GM18868 (cell line): ENCODE data around the gene IPO4.
A peak's percentile ranks its signal among the peaks of the same experiment; 100 is the strongest.

Experiments used
- ATAC-seq: cut with Tn5 transposase; IDR thresholded peaks from one replicate; pipeline ENCODE4 v1.9.1; 2021; ENCODE audit warnings: mild to moderate bottlenecking, moderate library complexity; ENCODE audit not compliant: unreplicated experiment

IPO4 gene

DNA sequence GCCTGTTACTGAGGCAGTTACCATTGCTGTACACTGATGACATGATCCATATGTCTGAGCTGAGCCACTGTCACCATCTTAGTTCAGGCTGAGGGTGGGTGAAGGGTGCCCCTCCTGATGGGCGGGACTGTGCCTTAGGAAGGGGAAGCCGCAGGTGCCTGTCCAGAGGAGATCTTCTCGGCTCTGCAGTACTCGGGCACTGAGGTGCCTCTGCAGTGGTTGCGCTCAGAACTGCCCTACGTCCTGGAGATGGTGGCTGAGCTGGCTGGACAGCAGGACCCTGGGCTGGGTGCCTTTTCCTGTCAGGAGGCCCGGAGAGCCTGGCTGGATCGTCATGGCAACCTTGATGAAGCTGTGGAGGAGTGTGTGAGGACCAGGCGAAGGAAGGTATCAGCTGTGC lies 37.6 kb downstream of the IPO4 start:
- ATAC-seq = no peak

DNA sequence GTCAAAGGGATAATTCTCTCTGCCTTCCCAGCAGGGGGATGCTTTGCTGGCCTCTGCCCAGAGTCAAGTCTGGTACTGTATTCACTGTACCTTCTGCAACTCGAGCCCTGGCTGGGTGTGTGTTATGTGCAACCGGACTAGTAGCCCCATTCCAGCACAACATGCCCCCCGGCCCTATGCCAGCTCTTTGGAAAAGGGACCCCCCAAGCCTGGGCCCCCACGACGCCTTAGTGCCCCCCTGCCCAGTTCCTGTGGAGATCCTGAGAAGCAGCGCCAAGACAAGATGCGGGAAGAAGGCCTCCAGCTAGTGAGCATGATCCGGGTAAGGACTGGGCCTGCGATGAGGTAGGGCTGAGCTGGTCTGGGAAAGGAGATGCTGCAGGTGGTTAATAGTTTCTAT lies 38.0 kb downstream of the IPO4 start:
- no peak for ATAC-seq

DNA sequence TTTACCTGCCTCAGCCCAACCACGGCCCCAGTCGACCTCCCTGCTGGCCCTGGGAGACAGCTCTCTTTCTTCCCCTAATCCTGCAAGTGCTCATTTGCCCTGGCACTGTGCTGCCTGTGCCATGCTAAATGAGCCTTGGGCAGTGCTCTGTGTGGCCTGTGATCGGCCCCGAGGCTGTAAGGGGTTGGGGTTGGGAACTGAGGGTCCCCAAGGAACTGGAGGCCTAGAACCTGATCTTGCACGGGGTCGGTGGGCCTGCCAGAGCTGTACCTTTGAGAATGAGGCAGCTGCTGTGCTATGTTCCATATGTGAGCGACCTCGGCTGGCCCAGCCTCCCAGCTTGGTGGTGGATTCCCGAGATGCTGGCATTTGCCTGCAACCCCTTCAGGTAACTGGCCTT lies 38.6 kb downstream of the IPO4 start:
- ATAC-seq = no peak

DNA sequence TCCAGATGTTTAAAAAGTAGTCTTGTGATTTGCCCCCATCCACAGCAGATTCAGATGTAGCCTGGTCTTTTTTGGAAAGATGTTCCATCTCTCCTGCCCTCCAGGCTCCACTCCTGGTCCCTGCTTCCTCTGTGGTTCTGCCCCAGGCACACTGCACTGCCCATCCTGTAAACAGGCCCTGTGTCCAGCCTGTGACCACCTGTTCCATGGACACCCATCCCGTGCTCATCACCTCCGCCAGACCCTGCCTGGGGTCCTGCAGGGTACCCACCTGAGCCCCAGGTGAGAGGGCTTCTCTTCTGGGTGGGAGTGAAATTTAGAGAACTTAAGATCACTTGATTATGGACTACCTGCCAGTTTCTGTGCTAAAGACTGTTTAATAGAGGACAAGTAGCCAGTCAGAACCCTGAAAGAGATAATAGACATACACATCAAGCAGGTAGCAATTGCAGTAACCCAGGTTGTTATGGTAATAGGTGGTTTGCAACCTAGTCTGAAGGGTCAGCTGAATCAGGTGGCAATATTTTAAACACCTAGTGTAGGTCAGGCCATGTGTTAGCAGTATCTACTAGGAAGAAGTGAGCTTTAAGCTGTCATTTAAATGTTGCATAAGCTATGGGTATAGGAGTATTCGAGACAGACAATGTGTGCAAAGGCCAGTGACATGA lies 39.2 kb downstream of the IPO4 start:
- no peak for ATAC-seq

DNA sequence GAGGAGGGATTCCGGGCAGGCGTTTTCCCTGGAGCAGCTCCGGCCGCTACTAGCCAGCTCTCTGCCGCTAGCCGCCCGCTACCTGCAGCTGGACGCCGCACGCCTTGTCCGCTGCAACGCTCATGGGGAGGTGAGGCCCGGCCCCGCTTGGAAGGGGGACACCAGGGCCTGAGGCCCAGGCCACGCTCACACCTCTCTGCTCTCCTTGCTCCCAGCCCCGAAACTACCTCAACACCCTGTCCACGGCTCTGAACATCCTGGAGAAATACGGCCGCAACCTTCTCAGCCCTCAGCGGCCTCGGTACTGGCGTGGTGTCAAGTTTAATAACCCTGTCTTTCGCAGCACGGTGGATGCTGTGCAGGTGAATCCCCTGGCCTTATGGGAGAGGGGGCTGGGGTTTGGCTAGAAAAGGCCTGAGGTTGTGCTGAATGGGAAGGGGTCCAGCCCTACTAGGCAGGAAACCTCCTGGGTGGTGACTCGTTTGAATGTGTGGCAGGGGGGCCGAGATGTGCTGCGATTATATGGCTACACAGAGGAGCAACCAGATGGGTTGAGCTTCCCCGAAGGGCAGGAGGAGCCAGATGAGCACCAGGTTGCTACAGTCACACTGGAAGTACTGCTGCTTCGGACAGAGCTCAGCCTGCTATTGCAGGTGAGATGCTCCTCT lies 40.7 kb downstream of the IPO4 start:
- ATAC-seq = no peak

DNA sequence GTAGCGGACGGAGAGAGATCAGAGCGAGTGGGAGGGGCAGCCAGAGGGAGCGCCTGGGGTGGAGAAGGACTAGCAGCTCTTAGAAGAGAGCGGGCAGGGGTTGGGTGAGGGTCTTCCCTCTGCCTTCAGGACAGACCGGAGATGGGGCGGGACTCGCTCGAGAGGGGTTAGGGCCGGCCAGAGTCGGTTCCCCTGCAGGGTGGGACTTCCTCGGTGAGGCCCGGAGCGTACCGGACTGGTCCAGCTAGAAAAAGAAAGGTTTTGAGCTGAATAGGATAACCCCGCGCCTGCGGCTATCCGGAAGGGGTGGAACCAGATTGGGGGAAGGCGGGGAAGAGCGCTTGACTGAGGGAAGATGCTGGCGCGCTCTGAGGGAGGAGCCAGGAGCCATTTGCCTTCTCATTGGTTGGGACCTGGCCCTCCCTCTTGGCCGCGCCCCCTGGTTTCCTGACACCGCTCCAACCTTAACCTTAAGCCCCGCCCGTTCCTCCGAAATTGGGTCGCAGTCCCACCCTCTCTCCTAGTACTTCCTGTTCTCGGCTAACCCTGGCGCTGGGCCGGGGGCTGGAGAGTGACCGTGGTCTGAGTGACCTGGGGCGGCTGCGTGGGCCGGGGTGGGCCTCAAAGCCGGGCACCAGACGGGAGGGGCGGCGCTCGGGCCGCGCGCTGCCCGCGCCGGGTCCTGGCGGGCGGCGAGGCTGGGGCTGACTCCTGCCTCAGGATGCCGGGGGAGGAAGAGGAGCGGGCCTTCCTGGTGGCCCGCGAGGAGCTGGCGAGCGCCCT lies 41.4 kb downstream of the IPO4 start, which contains the start of gene RNF31:
TSS of gene RNF31 (plus strand) at position 521 of the 783 bp plus-strand sequence. CDS start at position 722, 201 bp downstream.
- ATAC-seq = peak; percentile 83

DNA sequence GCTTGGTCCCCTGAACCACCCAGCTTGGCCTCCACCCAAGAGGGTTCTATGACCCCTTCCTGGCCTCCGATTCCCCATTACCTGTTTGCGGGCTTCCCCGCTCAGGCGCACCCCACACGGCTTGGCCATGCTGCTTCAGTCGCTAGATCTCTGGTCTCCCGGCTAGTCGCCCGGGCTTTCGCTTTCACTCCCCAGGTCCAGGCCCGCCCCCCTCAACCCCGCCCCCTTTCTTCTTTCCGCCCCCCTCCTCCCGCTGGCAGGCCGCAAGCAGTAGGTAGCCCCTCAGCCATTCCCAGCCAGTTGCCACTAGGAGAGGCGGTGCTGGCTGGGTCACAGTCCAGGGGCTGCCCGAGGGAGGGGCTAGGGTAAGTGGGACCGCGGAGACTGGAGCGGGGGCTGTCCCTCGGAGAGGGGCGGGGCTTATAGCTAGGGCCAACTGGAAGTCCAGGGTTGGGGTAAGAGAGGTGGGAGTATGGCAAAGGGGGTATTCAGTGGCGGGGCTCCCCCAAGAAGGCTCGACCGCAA lies 42.1 kb downstream of the IPO4 start, which contains the start of gene PSME2:
TSS of gene PSME2 (minus strand) at position 158 of the 525 bp plus-strand sequence. CDS start at position 129, 29 bp downstream.
- ATAC-seq = peak; percentile 63

DNA sequence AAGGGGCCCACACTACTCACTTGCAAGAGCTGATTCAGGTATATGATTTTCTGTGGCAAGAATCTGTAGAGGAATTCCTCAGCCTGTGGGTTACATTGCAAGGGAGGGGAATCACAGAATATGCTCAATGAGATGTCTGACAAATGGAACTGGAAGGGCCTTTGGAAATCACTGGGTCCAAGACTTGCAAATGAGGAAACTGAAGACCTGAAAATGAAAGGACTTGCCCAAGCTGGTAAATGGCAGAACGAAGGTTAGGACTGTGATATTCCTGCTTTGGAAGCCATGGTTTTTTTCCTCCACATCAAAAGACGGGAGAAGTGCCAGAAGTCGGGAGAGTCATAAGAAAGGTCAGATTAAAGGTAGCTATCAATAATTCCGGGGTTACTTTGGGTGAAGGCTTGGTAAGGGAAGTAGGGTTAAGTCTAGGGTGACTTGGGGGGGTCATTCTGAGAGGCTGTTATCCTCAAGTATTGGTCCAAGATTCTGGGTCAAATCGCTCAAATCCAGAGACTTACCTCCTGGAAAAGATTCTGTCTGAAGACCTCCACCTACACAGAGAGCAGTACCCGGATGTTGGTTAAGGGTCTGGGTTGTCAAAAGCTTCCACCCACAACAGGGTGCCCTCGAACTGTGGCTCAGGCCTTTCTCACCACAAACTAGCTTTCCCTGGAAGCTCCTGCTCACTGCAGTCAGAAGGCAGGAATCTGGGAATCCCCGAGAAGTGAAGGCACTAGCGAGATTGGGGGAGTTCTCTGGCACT lies 42.7 kb downstream of the IPO4 start:
- no peak for ATAC-seq

DNA sequence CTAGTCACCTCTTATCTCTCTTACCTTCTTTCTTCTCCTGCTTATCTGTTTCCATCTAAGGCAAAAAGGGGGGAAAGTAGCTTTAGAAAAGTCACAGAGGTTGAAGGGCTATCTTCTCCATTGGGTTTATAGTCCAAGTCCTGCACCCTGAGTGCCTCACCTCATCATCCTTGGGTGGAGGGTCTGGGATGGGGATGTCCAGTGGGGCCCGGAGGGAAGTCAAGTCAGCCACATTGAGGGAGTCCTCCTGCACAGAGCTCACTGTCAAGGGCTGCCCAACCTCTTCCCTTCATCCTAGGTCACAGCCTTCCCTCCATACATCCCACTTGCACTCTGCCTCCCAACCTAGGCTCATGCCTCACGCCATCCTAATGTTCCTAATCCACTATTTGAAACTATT lies 43.4 kb downstream of the IPO4 start:
- no peak for ATAC-seq

DNA sequence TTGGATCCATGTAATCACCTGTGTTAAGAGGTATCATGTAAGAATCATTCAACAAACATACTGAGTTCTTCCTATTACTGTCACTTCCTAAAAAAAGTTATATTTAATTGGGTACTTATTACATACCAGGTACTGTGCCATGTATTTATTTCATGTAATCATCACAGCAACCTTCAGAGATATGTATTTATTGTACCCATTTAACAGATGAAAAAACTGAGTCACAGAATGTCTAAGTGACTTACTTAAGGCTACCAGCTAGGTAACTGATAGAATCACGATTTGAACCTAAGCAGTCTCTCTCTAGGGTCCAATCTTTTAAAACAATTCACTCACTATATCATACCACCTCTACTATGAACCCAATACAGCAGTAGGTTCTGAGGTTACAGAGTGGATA lies 44.2 kb downstream of the IPO4 start:
- no peak for ATAC-seq

DNA sequence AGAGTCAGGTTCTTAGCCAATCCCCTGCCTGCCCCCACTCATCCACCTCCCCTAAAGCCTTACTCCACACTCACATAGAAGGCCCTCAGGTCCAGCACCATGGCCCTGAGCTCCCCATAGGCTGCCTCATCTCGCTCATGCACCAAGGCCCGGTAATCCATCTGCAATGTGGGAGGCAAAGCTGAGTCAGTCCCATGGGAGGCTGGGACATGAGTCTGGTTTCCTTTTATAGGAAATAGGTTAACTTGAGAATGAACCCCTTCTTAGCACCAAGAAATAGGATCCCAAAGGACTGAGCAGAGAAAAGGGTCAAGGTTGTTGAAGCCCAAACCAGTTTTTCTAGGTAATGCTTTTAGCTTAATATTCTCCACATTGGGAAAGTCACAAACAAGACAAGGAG lies 45.1 kb downstream of the IPO4 start:
- ATAC-seq = no peak

DNA sequence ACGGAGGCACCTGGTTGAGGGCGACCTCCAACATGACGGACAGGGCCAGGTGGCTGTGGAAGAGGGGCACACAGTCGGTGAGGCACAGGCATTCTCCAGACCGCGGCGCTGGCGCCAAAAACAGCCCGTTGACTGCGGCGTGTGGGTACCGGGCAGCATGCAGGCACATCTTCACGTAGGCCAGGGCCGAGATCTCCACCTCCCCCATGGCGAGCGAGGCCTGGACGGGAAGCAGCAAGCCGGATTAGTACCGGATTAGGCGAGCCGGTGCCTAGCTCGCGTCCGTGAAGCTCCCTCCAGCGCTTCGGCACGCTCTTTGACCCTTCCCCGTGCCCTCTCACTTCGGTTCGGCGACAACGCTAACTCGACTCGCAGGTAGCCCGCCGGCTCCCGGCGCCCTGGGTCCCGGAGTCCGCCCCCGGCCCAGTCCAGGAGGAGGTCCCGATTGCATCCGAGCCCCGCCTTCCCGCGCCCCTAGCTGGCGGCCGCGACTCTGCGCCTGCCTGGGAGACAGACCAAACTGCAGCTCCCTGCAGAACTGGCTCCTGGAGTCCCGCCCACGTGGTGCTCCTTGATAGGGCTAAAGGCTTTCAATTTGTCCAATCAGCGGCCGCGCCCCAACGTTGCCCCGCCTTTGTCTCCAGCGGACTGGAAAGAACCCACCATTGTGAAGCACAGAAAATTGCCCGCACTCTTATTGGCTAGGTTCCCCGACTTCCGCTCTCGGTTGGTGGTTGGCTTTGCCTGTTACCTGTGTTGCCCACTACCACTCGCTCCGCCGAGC lies 47.3 kb downstream of the IPO4 start, which contains the start of gene EMC9:
TSS of gene EMC9 (minus strand) at position 495 of the 784 bp plus-strand sequence. CDS start at position 208, 287 bp downstream.
- peak; percentile 88 for ATAC-seq

DNA sequence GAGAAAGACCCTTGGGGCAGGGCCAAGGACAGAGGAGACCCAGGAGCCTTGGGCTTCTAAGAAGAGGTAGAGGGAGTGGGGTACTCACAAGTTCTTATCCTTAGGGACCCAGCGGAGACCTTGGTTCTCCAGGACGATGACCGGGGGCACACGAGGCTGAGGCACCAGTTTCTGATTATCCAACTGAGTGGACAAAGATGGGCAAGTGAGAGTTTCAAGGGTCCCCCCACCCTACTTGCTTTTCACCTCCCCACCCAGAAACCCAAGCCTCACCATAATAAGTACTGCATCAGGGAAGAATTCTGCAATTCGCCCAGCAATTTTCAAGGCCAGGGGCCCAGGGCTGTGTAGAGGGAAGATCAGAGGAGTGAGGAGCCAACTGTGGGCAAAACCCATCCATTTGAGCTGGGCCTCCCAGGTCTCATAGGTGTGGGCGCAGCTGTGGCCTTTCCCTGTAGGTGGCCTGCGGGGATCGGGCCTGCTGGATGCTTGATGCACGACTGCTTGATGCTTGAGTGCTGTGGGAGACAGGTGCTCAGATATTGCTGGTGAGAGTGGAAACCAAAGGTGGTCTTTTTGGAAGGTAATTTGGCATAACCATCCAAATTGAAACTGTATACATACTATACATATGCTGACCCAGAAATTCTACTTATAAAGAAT lies 49.2 kb downstream of the IPO4 start:
- ATAC-seq = no peak

DNA sequence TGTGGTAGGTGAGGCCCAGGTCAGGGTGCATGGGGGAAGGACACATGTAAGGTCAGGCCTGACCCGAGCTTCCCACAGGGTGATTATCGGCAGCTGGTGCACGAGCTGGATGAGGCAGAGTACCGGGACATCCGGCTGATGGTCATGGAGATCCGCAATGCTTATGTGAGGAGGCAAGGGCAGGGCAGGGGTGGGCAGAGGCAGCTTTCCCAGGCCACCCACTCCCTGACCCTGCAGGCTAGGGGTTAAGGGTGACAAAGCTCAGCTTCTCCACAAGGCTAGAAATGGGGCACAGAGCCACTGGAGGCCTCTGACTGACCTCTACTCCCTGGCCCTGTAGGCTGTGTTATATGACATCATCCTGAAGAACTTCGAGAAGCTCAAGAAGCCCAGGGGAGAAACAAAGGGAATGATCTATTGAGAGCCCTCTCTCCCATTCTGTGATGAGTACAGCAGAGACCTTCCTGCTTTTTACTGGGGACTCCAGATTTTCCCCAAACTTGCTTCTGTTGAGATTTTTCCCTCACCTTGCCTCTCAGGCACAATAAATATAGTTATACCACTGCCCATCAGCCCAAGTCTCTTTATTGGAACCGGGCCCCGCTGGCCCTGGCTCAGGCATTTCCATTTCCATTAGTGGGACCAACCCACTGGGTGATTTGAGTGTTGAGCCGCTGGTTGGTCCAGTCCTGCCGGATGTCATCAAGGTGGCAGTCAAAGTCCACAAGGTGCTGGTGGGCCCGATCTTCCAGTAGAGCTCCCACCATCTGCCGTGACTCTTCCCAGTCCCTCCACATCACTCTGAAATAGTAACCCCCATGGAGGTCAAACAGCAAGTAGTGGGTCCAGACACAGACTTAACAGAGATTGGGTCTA lies 50.0 kb downstream of the IPO4 start:
- no peak for ATAC-seq

DNA sequence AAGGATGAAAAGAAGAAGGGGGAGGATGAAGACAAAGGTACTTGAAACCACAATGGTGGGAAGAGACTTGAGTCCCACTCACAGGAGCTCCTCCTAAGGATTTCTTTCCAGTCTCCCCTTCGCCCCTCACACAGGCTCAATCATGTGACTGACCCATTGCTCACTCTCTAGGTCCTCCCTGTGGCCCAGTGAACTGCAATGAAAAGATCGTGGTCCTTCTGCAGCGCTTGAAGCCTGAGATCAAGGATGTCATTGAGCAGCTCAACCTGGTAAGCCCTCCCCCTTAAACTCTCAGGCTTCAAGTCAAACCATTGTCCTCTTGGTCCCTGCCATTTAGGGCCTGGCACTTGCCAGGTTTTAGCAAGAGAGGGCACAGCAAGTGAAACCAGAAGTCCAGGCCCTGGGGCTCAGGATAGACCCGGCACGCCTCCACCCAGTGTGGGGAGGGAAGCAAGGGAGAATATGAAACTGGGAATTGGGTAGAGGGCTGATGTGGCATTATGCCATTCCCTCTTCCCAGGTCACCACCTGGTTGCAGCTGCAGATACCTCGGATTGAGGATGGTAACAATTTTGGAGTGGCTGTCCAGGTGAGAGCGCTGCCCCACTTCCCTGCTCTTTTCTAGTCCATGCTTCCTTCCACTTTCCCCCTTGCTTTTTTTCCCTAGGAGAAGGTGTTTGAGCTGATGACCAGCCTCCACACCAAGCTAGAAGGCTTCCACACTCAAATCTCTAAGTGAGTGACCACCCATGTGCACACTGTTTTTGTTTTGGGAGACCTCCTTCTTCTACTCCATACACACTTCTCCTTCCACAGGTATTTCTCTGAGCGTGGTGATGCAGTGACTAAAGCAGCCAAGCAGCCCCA lies 50.9 kb downstream of the IPO4 start:
- no peak for ATAC-seq

DNA sequence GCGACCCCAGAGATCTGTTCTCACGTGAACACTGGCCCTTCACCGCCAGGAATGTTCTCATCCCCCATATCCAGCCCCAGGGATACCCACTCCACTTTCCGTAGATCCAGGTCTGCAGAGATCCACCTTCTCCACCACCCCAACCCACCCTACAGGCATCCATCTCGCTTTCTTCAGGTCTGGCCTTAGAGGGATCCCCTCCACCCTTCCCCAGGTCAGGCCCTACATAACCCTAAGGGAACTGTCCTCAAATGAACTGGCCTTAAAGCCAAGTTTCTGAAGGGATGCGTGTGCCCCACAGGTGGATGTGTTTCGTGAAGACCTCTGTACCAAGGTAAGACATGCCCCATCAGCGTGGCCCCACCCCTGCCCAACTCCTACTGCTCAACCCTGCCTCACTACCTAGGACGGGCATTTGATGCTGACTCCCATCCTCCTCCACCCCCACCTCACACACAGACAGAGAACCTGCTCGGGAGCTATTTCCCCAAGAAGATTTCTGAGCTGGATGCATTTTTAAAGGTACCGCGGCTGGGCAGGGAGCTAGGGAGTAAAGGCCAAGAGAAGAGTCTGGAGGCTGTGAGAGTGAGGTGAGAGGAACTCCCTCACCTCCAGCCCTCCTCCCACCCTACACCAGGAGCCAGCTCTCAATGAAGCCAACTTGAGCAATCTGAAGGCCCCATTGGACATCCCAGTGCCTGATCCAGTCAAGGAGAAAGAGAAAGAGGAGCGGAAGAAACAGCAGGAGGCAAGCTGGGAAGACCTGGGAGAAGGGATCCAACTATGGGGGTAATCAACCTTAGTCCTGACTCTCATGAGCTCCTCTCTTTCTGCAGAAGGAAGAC lies 51.7 kb downstream of the IPO4 start:
- no peak for ATAC-seq
